ENCODE results near the gene ATP13A1. TPM values are rescaled to one million over a fixed set of nuclear protein-coding genes. Genes with fewer than 3 reads are reported as not detected.
"Not testable (repeated sequence)": the region's sequence is repeated elsewhere in the genome, so short reads cannot be mapped to it uniquely, and the experiment has no call there.

ATP13A1 gene
- total RNA-seq, 2 experiments from 2014 or later, result 78.6 to 78.8 TPM

- no peaks in the 10 kb centered on the region for H3K27me3 Mint-ChIP-seq (ENCODE audit: low read depth)
- H3K27ac Mint-ChIP-seq, result no peak overlapping the region
- H3K4me3 Mint-ChIP-seq, result no peak overlapping the region
- H3K36me3 Mint-ChIP-seq (ENCODE audit: low read depth), result peaks cover 50% of the 10 kb centered on the region
- peaks cover 57% of the 10 kb centered on the region for H3K4me1 Mint-ChIP-seq (ENCODE audit: low read depth)
- H3K9me3 Mint-ChIP-seq (ENCODE audit: insufficient read depth), result no peaks in the 10 kb centered on the region
- DNase-seq (no peak), ATAC-seq (no peak)
- POLR2A ChIA-PET, result interaction anchor here (0.8 kb wide), 1 partner anchor 9 kb away, joined by 3 read pairs; no protein-coding TSS in a partner anchor
- CTCF ChIA-PET, result interaction anchor here (1.2 kb wide), 2 partner anchors 33 to 56 kb away, joined by 3 read pairs; partner anchors contain the start of gene GMIP
Observed at GRCh38 chr19:19610376-19611202, 52.9 kb downstream of the ATP13A1 start.

GRCh38 chr19:19606686-19607085 lies 56.8 kb downstream of the ATP13A1 start:
- H3K27me3 Mint-ChIP-seq (ENCODE audit: low read depth); ATAC-seq; H3K9me3 Mint-ChIP-seq (ENCODE audit: insufficient read depth); DNase-seq; H3K4me3 Mint-ChIP-seq: not testable (repeated sequence)
- H3K36me3 Mint-ChIP-seq (ENCODE audit: low read depth), result peaks cover 46% of the 10 kb centered on the region
- H3K4me1 Mint-ChIP-seq (ENCODE audit: low read depth), result peaks cover 61% of the 10 kb centered on the region
- H3K27ac Mint-ChIP-seq, result peak overlapping the region; percentile 89
- CTCF ChIA-PET, result interaction anchor here (0.8 to 2.4 kb wide), 6 partner anchors 15 to 74 kb away, joined by 3 to 12 read pairs (median 3); no protein-coding TSS in a partner anchor
- POLR2A ChIA-PET, result interaction anchor here (2.8 kb wide), 1 partner anchor 16 kb away, joined by 12 read pairs; no protein-coding TSS in a partner anchor

- Mint-ChIP-seq H3K27ac (peak overlapping the region; percentile 89), H3K27me3 (ENCODE audit: low read depth) (no peaks in the 10 kb centered on the region), H3K4me3 (peak overlapping the region; percentile 32), H3K9me3 (ENCODE audit: insufficient read depth) (no peaks in the 10 kb centered on the region), H3K4me1 (ENCODE audit: low read depth) (peaks cover 68% of the 10 kb centered on the region), H3K36me3 (ENCODE audit: low read depth) (peaks cover 51% of the 10 kb centered on the region)
- ATAC-seq (peak; percentile 65), DNase-seq (peak; percentile 59)
- POLR2A ChIA-PET, result interaction anchor here (1.2 to 2.8 kb wide), 2 partner anchors 16 to 71 kb away, joined by 3 to 12 read pairs; no protein-coding TSS in a partner anchor
- CTCF ChIA-PET, result interaction anchor here (0.8 to 2.4 kb wide), 8 partner anchors 9 to 74 kb away, joined by 3 to 12 read pairs (median 4); no protein-coding TSS in a partner anchor
Observed at GRCh38 chr19:19606021-19606420, 57.5 kb downstream of the ATP13A1 start.

- H3K4me3 Mint-ChIP-seq, result no peak overlapping the region
- H3K27me3 Mint-ChIP-seq (ENCODE audit: low read depth), result no peaks in the 10 kb centered on the region
- no peaks in the 10 kb centered on the region for H3K9me3 Mint-ChIP-seq (ENCODE audit: insufficient read depth)
- DNase-seq (no peak), ATAC-seq (no peak)
- ChIA-PET POLR2A (interaction anchor here (0.9 to 1.6 kb wide), 3 partner anchors 13 to 66 kb away, joined by 3 to 6 read pairs (median 4); partner anchors contain the start of gene ZNF101), CTCF (interaction anchor here (0.6 to 2.5 kb wide), 7 partner anchors 10 to 70 kb away, joined by 3 to 13 read pairs (median 4); no protein-coding TSS in a partner anchor)
- H3K4me1 Mint-ChIP-seq (ENCODE audit: low read depth), result peaks cover 74% of the 10 kb centered on the region
- peak overlapping the region; percentile 83 for H3K27ac Mint-ChIP-seq
- peaks cover 41% of the 10 kb centered on the region for H3K36me3 Mint-ChIP-seq (ENCODE audit: low read depth)
Observed at GRCh38 chr19:19602713-19603324, 60.7 kb downstream of the ATP13A1 start.

GRCh38 chr19:19602136-19602712 lies 61.3 kb downstream of the ATP13A1 start:
- CTCF ChIA-PET, result interaction anchor here (0.6 to 2.5 kb wide), 9 partner anchors 10 to 70 kb away, joined by 3 to 13 read pairs (median 4); partner anchors contain the start of gene GMIP

GRCh38 chr19:19600793-19601330 lies 62.6 kb downstream of the ATP13A1 start:
- ChIA-PET POLR2A (interaction anchor here (1.2 to 1.5 kb wide), 2 partner anchors 9 to 26 kb away, joined by 3 to 4 read pairs; no protein-coding TSS in a partner anchor), CTCF (no interaction called here)
- ATAC-seq (no peak), DNase-seq (no peak)
- Mint-ChIP-seq H3K36me3 (ENCODE audit: low read depth) (peaks cover 44% of the 10 kb centered on the region), H3K4me3 (no peak overlapping the region), H3K4me1 (ENCODE audit: low read depth) (peaks cover 72% of the 10 kb centered on the region), H3K27me3 (ENCODE audit: low read depth) (no peaks in the 10 kb centered on the region), H3K9me3 (ENCODE audit: insufficient read depth) (no peaks in the 10 kb centered on the region), H3K27ac (peak overlapping the region; percentile 64)

More at GRCh38 chr19:19602136-19602712, 61.3 kb downstream of the ATP13A1 start:
- peak overlapping the region; percentile 3 for H3K4me3 Mint-ChIP-seq
- DNase-seq, result peak; percentile 40
- peaks cover 75% of the 10 kb centered on the region for H3K4me1 Mint-ChIP-seq (ENCODE audit: low read depth)
- no peaks in the 10 kb centered on the region for H3K9me3 Mint-ChIP-seq (ENCODE audit: insufficient read depth)
- H3K36me3 Mint-ChIP-seq (ENCODE audit: low read depth), result peaks cover 46% of the 10 kb centered on the region
- peak overlapping the region; percentile 83 for H3K27ac Mint-ChIP-seq
- no peaks in the 10 kb centered on the region for H3K27me3 Mint-ChIP-seq (ENCODE audit: low read depth)
- peak; percentile 7 for ATAC-seq
- POLR2A ChIA-PET, result interaction anchor here (0.9 to 1.6 kb wide), 3 partner anchors 8 to 65 kb away, joined by 3 to 6 read pairs (median 3); no protein-coding TSS in a partner anchor

GRCh38 chr19:19598728-19599451 lies 64.6 kb downstream of the ATP13A1 start:
- Mint-ChIP-seq H3K27ac (peak overlapping the region; percentile 93), H3K4me1 (ENCODE audit: low read depth) (peaks cover 82% of the 10 kb centered on the region), H3K4me3 (peak overlapping the region; percentile 24), H3K36me3 (ENCODE audit: low read depth) (peaks cover 55% of the 10 kb centered on the region)
- peak; percentile 77 for DNase-seq
- ChIA-PET CTCF (interaction anchor here (1.6 kb wide), 1 partner anchor 46 kb away, joined by 5 read pairs; no protein-coding TSS in a partner anchor), POLR2A (interaction anchor here (0.7 to 1.4 kb wide), 3 partner anchors 9 to 30 kb away, joined by 5 to 10 read pairs (median 7); partner anchors contain the start of gene LPAR2)
- H3K27me3 Mint-ChIP-seq (ENCODE audit: low read depth); H3K9me3 Mint-ChIP-seq (ENCODE audit: insufficient read depth): not testable (repeated sequence)
- ATAC-seq, result peak; percentile 73

GRCh38 chr19:19597809-19598306 lies 65.6 kb downstream of the ATP13A1 start:
- Mint-ChIP-seq H3K4me3 (peak overlapping the region; percentile 24), H3K27ac (peak overlapping the region; percentile 93), H3K27me3 (ENCODE audit: low read depth) (no peaks in the 10 kb centered on the region), H3K4me1 (ENCODE audit: low read depth) (peaks cover 79% of the 10 kb centered on the region), H3K36me3 (ENCODE audit: low read depth) (peaks cover 57% of the 10 kb centered on the region), H3K9me3 (ENCODE audit: insufficient read depth) (no peaks in the 10 kb centered on the region)
- ATAC-seq (peak; percentile 60), DNase-seq (peak; percentile 70)
- ChIA-PET POLR2A (interaction anchor here (1.0 to 1.4 kb wide), 5 partner anchors 8 to 64 kb away, joined by 3 to 10 read pairs (median 4); partner anchors contain the start of gene LPAR2), CTCF (interaction anchor here (0.9 to 1.6 kb wide), 3 partner anchors 45 to 67 kb away, joined by 3 to 5 read pairs (median 5); no protein-coding TSS in a partner anchor)
